Measurements from ENCODE around the gene NRG3. TPM values are rescaled to one million over a fixed set of nuclear protein-coding genes. Genes with fewer than 3 reads are reported as not detected.

Gene NRG3
- total and polyA plus RNA-seq, 9 donors = 0.04 to 4.5 (median 0.15) TPM; not detected in 2

- intact Hi-C loops (cut with DNase I) = no loop called here
- Histone ChIP-seq H3K4me3 (no peak overlapping the region), H3K27ac (no peak overlapping the region), H3K36me3 (no peaks in the 10 kb centered on the region), H3K9me3 (no peaks in the 10 kb centered on the region), H3K4me1 (ENCODE audit: insufficient read depth) (no peaks in the 10 kb centered on the region), H3K27me3 (no peaks in the 10 kb centered on the region)
- DNase-seq = no peak
- WGBS, 3 donors = 66 to 84% (median 81%) methylated on average over 8 of the region's 8 CpGs
- TF ChIP-seq EP300 (IDR thresholded peaks at IDR 0.05) = no peak
- no peak for TF ChIP-seq CTCF (IDR thresholded peaks at IDR 0.05)
- TF ChIP-seq POLR2A (IDR thresholded peaks at IDR 0.05) = no peak
Measured at GRCh38 chr10:82738592-82738991, 863.6 kb downstream of the NRG3 start.

GRCh38 chr10:82742478-82742877 lies 867.5 kb downstream of the NRG3 start:
- no peaks in the 10 kb centered on the region for H3K9me3 ChIP-seq
- H3K4me3 ChIP-seq = no peak overlapping the region
- no peaks in the 10 kb centered on the region for H3K27me3 ChIP-seq
- no peak for TF ChIP-seq CTCF (IDR thresholded peaks at IDR 0.05)
- TF ChIP-seq EP300 (IDR thresholded peaks at IDR 0.05) = no peak
- TF ChIP-seq POLR2A (IDR thresholded peaks at IDR 0.05) = no peak
- intact Hi-C loops (cut with DNase I) = no loop called here
- DNase-seq = no peak
- H3K27ac ChIP-seq = no peak overlapping the region
- no peaks in the 10 kb centered on the region for H3K36me3 ChIP-seq
- H3K4me1 ChIP-seq (ENCODE audit: insufficient read depth) = no peaks in the 10 kb centered on the region
- 58 to 69% (median 62%) methylated on average over 4 of the region's 4 CpGs for WGBS, 3 donors

- Histone ChIP-seq H3K36me3 (no peaks in the 10 kb centered on the region), H3K27ac (no peak overlapping the region), H3K27me3 (no peaks in the 10 kb centered on the region), H3K4me1 (ENCODE audit: insufficient read depth) (no peaks in the 10 kb centered on the region), H3K9me3 (no peaks in the 10 kb centered on the region), H3K4me3 (no peak overlapping the region)
- 71 to 88% (median 81%) methylated on average over 7 of the region's 7 CpGs for WGBS, 3 donors
- TF ChIP-seq CTCF (IDR thresholded peaks at IDR 0.05) (no peak), POLR2A (IDR thresholded peaks at IDR 0.05) (no peak), EP300 (IDR thresholded peaks at IDR 0.05) (no peak)
- intact Hi-C loops (cut with DNase I) = no loop called here
- no peak for DNase-seq
Measured at GRCh38 chr10:82742898-82743297, 867.9 kb downstream of the NRG3 start.

- Histone ChIP-seq H3K4me3 (no peak overlapping the region), H3K27me3 (no peaks in the 10 kb centered on the region), H3K4me1 (ENCODE audit: insufficient read depth) (no peaks in the 10 kb centered on the region), H3K27ac (no peak overlapping the region), H3K36me3 (no peaks in the 10 kb centered on the region), H3K9me3 (no peaks in the 10 kb centered on the region)
- TF ChIP-seq EP300 (IDR thresholded peaks at IDR 0.05) (no peak), POLR2A (IDR thresholded peaks at IDR 0.05) (no peak)
- intact Hi-C loops (cut with DNase I) = no loop called here
- no peak for DNase-seq
Measured at GRCh38 chr10:82750538-82750937, 875.5 kb downstream of the NRG3 start.

GRCh38 chr10:82757397-82757796 lies 882.4 kb downstream of the NRG3 start:
- Histone ChIP-seq H3K27me3 (no peaks in the 10 kb centered on the region), H3K27ac (no peak overlapping the region), H3K4me1 (ENCODE audit: insufficient read depth) (no peaks in the 10 kb centered on the region), H3K9me3 (no peaks in the 10 kb centered on the region), H3K4me3 (no peak overlapping the region), H3K36me3 (no peaks in the 10 kb centered on the region)
- no peak for TF ChIP-seq EP300 (IDR thresholded peaks at IDR 0.05)
- no peak for TF ChIP-seq POLR2A (IDR thresholded peaks at IDR 0.05)
- TF ChIP-seq CTCF (IDR thresholded peaks at IDR 0.05) = no peak
- intact Hi-C loops (cut with DNase I) = no loop called here
- no peak for DNase-seq
- 35 to 59% (median 45%) methylated on average over 3 of the region's 3 CpGs for WGBS, 3 donors

Measured in ovary (tissue), 9 donors.